KG1 (cell line): ENCODE results near the gene ELK4.

ENCODE experiments used
- DNase-seq: peaks from one replicate; lab custom pipeline; 2025; lab: John Stamatoyannopoulos, UW

ELK4 gene, protein sequence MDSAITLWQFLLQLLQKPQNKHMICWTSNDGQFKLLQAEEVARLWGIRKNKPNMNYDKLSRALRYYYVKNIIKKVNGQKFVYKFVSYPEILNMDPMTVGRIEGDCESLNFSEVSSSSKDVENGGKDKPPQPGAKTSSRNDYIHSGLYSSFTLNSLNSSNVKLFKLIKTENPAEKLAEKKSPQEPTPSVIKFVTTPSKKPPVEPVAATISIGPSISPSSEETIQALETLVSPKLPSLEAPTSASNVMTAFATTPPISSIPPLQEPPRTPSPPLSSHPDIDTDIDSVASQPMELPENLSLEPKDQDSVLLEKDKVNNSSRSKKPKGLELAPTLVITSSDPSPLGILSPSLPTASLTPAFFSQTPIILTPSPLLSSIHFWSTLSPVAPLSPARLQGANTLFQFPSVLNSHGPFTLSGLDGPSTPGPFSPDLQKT

GRCh38 chr1:205631768-205632668 is at the start of gene ELK4:
Gene ELK4 (minus strand): TSS chr1:205632011. CDS start chr1:205623882, 8,129 bp downstream.
- peak; percentile 96 for DNase-seq

GRCh38 chr1:205681364-205681763 is 49.6 kb upstream of the ELK4 start:
- no peak for DNase-seq

DNA sequence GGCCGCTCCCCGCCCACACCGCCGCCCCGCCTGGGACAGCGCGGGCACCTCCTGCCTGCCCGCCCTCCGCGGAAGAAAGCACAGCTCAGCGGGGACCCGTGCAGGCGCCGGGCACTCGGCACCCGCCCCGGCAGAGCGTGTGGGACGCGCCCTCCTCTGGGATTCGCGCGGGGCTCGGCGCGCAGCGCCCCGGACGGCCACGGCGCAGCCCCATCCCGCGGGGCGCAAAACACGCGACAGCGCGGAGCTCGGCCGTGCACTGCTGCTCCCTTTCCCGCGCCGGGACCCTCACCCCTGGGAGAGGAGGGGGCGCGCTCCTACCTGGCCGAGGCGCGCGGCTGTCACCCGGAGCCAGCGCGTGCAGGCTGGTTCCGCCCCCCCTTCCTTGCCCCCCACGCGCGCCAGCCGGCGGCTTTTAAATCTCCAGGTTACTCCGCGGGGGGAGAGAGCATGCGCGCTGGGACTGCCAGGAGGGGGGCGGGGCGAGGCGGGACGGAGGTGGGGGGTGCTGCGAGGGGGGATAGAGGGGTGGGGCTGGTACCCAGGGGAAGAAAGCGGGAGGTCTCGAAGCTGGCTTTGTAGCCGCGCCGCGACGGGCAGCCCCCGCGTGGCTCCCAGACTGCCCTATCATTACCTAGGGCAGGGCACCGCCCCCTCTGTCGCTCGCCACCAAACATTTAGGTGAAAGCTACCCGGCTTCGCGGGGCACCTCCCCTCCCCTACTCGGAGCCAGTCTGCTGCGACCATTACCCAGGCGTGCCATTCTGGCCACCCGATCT is 48.5 kb upstream of the ELK4 start, which contains the start of gene SLC45A3:
Gene SLC45A3 (minus strand): TSS at position 437 of the 779 bp plus-strand sequence. CDS start 15,853 bp downstream, outside the sequence.
- no peak for DNase-seq

DNA sequence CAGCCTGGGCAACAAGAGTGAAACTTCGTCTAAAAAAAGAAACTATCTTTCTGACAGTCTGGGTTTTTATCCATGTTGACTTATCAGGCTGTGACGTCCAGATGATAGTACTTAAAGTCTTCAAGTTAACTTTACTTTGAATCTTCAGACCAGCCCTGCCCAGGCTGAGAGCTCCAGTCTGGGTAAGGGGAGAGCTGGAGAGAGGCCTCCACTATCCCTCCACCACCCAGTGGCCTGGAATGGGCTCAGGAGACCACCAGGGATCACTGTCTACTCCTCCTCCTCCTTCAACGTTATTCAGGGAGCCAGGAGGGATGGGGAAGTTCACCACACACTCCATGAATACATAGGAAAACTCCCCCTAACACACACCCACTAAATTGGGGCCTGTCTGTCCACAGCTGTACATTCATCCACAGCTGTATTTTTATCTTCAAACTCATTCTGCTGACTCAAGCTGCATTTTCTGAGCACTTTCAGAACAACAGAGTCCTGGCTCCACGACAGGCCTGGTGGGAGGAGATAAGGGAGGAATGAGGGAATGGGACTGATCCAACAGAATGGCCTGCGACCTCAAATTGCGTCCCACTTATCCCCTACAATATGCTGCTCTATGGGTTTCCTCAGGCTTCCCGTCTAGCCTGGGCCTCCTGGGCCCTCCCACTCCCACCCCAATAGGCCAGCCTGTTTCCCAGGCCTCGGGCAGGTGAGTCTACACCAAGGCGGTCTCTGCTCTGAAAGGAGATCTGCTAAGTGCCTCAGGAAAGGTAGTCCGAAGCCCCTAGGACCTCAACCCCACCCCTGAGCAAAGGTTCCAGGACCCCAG is 46.7 kb upstream of the ELK4 start:
- no peak for DNase-seq

GRCh38 chr1:205677167-205677566 is 45.4 kb upstream of the ELK4 start:
- no peak for DNase-seq

GRCh38 chr1:205676597-205676996 is 44.8 kb upstream of the ELK4 start:
- DNase-seq: no peak

GRCh38 chr1:205676002-205676401 is 44.2 kb upstream of the ELK4 start:
- no peak for DNase-seq

DNA sequence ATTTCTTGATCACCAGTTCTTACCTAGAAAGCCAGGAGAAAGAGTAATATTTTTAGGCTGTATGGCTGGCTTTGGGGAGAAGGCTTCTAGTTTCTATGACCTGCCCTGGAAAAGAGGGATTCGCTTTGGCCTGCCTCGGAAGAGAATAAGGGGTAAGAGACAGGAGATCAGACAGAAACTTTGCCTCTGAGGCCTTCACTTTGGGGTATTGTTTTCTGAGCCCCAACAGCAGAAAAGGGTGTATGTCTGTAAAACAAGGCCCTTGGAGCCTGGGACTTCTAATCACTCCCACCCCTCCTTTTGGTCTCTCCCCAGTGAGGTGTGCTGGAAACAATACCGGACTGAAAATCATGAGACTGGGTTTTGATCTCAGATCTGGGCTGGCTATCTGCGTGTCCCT is 43.4 kb upstream of the ELK4 start:
- DNase-seq: no peak

DNA sequence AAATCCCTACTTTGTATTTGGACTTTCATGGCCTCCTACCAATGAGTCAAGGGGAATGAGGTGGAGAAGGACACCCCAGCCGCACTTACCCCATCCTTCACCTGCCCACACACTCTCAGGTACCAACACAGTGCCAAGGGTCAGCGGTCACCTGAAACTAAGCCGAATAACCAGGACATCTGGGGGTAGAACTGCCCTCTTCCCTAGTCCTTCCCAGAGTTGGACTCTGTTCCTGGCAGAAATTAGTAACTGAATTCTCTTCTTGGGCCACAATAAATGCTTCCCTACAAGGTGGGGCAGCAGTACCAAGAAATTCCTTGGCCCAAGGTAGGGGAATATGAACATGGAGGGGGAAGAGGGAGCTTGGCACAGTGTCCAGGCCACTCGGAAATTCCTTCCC is 41.2 kb upstream of the ELK4 start:
- DNase-seq: no peak

DNA sequence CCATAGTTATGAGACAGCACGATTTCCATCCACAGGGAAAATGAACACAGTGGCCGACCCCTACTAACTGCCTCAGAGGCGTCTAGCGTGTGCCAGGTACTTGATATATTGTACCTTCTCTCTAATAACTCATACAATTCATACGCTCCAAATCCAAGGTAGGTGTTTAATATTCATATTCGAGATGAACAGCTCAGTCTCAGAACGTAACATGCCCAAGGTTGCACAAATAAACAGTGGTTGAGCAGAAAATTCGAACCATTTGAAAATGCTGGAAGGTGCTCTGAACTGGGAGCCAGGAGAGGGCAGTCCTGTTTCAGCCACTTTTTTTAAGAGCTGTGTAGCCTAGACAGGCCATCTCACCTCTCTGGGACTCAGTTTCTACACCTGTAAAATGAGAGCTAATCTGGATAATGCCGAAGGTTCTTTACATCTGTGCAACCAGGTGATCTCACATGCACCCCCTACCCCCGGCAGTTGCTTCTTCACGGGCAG is 40.6 kb upstream of the ELK4 start:
- no peak for DNase-seq

DNA sequence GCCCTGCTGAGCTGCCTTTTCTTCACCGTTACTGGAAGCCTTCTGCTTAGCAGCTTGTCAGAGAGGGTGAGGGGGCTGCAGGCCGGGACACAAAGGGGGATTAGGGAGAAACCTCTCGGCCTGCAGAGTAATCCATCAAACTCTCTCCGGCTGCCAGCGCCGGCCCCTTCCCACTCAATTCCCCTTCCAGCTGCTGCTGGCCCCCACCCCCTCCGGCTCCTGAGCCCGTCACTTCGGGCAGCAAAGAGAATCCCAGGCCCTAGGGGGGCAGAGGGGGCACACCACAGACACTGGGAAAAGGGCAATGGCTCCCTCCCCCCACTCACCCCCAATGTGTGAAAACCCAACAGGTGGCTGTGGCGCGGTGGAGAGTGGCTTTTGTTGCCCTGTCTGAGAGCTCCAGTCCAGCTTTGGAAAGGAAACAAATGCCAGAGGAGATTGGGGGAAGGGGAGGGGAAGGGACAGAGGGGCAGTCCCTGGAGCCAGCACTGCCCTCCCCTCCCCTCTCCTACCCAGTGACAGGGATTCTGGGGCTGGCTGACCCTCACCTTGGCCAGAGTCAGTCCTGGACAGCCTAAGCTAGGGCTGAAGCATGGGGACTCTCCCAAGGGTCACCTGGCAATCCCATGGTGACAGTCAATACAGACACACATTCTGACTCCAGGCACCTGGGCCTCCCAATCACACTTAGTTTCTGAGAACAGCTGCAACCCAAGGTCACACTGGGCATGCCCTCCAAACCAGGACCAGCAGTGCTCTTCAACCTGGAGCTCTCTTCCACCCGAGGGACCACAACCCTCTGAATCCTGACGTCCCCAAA is 39.0 kb upstream of the ELK4 start:
- DNase-seq: no peak

GRCh38 chr1:205670150-205670446 is 38.3 kb upstream of the ELK4 start:
- no peak for DNase-seq

GRCh38 chr1:205669341-205670149 is 37.7 kb upstream of the ELK4 start:
- no peak for DNase-seq

- no peak for DNase-seq
Observed at GRCh38 chr1:205668951-205669340, 37.1 kb upstream of the ELK4 start.

- DNase-seq: no peak
Observed at GRCh38 chr1:205667909-205668643, 36.3 kb upstream of the ELK4 start.

GRCh38 chr1:205666372-205667166 is 34.8 kb upstream of the ELK4 start:
- DNase-seq: no peak

DNA sequence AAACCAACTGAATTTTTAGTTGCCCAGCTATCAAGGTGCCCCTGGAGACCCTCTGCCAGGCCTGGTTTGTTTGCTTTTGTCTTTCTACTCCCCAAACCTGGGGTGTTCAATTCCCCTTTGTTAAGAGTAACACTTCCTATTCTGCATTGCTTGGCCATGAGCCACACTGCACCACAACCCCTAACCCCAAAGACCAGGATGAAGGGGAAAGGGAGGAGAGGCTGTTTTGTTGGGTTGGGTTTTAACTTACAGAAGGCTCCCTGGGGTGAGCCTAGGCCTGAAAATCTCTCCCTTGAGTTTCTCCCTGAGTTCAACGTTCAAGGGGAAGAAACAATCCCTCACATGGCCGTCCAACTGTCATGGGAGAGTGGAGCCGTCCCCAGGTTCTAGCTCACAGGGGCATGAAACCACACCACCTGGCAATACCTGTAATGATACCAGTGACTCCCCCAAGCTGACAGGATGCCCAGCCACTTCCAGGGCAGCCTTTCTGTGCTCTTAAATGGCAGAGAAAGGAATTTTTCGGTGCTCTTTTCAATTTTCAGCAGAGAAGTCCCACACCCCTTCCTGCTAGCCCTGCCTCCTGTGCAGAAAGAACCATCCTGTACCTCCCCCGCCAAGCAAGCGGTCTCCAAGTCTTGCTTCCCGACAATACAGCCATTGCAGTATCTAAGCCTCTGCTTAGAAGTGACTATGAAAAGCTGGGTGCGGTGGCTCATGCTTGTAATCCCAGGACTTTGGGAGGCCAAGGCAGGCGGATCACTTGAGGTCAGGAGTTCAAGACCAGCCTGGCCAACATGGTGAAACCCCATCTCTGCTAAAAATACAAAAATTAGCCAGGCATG is 33.6 kb upstream of the ELK4 start:
- no peak for DNase-seq
